Measurements from ENCODE around the gene SSR2. TPM values are rescaled to one million over a fixed set of nuclear protein-coding genes. Genes with fewer than 3 reads are reported as not detected.
A peak's percentile ranks its signal among the peaks of the same experiment; 100 is the strongest.

Gene SSR2
- total and polyA plus RNA-seq, 2 donors from 2014 or later, result 175 to 300 TPM

DNA sequence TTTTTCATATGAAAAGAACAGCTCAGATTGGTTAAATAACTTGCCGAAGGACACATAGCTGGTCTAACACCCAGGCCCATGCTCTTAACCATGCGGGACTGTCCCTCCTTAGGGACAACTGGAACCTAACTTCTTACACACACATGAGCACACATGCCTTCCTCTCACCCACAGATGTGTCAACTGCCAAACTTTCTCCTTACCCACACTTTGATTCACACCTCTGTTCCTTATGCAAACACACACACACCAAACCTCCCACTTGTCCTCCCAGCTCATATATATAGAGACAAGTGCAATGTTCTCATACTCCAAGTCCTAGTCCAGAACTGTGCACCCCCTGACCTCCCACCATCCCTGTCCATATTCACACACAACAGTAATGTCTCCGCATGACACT lies 44.5 kb upstream of the SSR2 start:
- FAIRE-seq (no peak), DNase-seq (no peak)
- H3K36me3 ChIP-seq (ENCODE audit: control insufficient read depth in 2 of 3, insufficient read depth in 3 of 3, low read length in 3 of 3), result no peaks in the 10 kb centered on the region
- TF ChIP-seq, protein P1, sequence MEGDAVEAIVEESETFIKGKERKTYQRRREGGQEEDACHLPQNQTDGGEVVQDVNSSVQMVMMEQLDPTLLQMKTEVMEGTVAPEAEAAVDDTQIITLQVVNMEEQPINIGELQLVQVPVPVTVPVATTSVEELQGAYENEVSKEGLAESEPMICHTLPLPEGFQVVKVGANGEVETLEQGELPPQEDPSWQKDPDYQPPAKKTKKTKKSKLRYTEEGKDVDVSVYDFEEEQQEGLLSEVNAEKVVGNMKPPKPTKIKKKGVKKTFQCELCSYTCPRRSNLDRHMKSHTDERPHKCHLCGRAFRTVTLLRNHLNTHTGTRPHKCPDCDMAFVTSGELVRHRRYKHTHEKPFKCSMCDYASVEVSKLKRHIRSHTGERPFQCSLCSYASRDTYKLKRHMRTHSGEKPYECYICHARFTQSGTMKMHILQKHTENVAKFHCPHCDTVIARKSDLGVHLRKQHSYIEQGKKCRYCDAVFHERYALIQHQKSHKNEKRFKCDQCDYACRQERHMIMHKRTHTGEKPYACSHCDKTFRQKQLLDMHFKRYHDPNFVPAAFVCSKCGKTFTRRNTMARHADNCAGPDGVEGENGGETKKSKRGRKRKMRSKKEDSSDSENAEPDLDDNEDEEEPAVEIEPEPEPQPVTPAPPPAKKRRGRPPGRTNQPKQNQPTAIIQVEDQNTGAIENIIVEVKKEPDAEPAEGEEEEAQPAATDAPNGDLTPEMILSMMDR (IDR thresholded peaks at IDR 0.05; ENCODE audit: borderline replicate concordance, extremely low read depth, insufficient read depth), result no peak
- no peak overlapping the region for H3K4me3 ChIP-seq (ENCODE audit: low read length in 3 of 3)
- H3K9me3 ChIP-seq (ENCODE audit: control insufficient read depth in 2 of 3, insufficient read depth in 1 of 3, low read length in 3 of 3), result no peaks in the 10 kb centered on the region
- H3K9ac ChIP-seq (ENCODE audit: low read length in 3 of 3), result no peak overlapping the region
- intact Hi-C loops (cut with DNase I), result no loop called here
- peaks cover 0 to 4% (median 0%) of the 10 kb centered on the region in 3 donors for H3K4me1 ChIP-seq (ENCODE audit: control insufficient read depth in 2 of 3, insufficient read depth in 2 of 3, low read depth in 1 of 3, low read length in 3 of 3)
- no peak overlapping the region for H3K27ac ChIP-seq (ENCODE audit: low read depth in 2 of 2, low read length in 2 of 2)
- H3K27me3 ChIP-seq (ENCODE audit: control insufficient read depth, insufficient read depth, low read length), result no peaks in the 10 kb centered on the region

DNA sequence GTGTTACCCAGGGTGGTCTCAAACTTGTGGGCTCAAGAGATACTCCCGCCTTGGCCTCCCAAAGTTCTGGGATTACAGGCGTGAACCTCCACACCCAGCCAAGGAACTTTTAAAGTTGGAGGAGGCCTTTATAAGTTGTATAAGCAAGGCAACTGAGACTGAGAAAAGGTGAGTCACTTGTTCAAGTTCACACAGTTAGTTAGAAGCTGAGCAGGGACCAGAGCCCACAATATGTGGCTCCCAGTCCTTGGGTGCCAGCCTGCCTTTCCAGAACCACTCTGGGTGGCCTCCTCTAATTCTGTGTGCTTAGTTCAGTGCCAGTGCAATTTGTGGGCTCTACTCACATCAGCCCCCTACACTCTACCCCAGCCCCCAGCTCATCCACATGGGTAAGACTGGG lies 43.9 kb upstream of the SSR2 start:
- TF ChIP-seq, protein P1 (IDR thresholded peaks at IDR 0.05; ENCODE audit: borderline replicate concordance, extremely low read depth, insufficient read depth), result no peak
- no peak for DNase-seq
- no peak overlapping the region for H3K9ac ChIP-seq (ENCODE audit: low read length in 3 of 3)
- no peak overlapping the region for H3K27ac ChIP-seq (ENCODE audit: low read depth in 2 of 2, low read length in 2 of 2)
- H3K4me1 ChIP-seq (ENCODE audit: control insufficient read depth in 2 of 3, insufficient read depth in 2 of 3, low read depth in 1 of 3, low read length in 3 of 3), result peaks cover 0 to 4% (median 0%) of the 10 kb centered on the region in 3 donors
- H3K9me3 ChIP-seq (ENCODE audit: control insufficient read depth in 2 of 3, insufficient read depth in 1 of 3, low read length in 3 of 3), result no peaks in the 10 kb centered on the region
- no peaks in the 10 kb centered on the region for H3K36me3 ChIP-seq (ENCODE audit: control insufficient read depth in 2 of 3, insufficient read depth in 3 of 3, low read length in 3 of 3)
- H3K27me3 ChIP-seq (ENCODE audit: control insufficient read depth, insufficient read depth, low read length), result no peaks in the 10 kb centered on the region
- H3K4me3 ChIP-seq (ENCODE audit: low read length in 3 of 3), result no peak overlapping the region
- no peak for FAIRE-seq
- intact Hi-C loops (cut with DNase I), result no loop called here

DNA sequence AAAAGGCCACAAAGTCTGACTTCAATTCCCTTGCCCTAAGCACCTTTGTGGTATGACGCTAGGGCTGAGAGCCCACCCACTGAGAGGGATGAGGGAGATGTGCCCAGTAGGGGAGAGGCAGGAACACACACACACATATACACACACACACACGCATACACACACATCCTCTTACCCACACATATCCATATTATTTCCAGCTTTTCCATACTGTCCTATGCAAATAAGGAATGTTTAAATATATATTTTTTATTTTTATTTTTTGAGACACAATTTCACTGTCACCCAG lies 43.2 kb upstream of the SSR2 start:
- H3K9ac ChIP-seq (ENCODE audit: low read length in 3 of 3), result no peak overlapping the region
- FAIRE-seq (no peak), DNase-seq (no peak)
- no peak overlapping the region for H3K4me3 ChIP-seq (ENCODE audit: low read length in 3 of 3)
- H3K27ac ChIP-seq (ENCODE audit: low read depth in 2 of 2, low read length in 2 of 2), result no peak overlapping the region
- intact Hi-C loops (cut with DNase I), result no loop called here
- no peaks in the 10 kb centered on the region for H3K27me3 ChIP-seq (ENCODE audit: control insufficient read depth, insufficient read depth, low read length)
- no peaks in the 10 kb centered on the region for H3K36me3 ChIP-seq (ENCODE audit: control insufficient read depth in 2 of 3, insufficient read depth in 3 of 3, low read length in 3 of 3)
- peaks cover 0 to 4% (median 0%) of the 10 kb centered on the region in 3 donors for H3K4me1 ChIP-seq (ENCODE audit: control insufficient read depth in 2 of 3, insufficient read depth in 2 of 3, low read depth in 1 of 3, low read length in 3 of 3)
- TF ChIP-seq, protein P1 (IDR thresholded peaks at IDR 0.05; ENCODE audit: borderline replicate concordance, extremely low read depth, insufficient read depth), result no peak
- H3K9me3 ChIP-seq (ENCODE audit: control insufficient read depth in 2 of 3, insufficient read depth in 1 of 3, low read length in 3 of 3), result no peaks in the 10 kb centered on the region

DNA sequence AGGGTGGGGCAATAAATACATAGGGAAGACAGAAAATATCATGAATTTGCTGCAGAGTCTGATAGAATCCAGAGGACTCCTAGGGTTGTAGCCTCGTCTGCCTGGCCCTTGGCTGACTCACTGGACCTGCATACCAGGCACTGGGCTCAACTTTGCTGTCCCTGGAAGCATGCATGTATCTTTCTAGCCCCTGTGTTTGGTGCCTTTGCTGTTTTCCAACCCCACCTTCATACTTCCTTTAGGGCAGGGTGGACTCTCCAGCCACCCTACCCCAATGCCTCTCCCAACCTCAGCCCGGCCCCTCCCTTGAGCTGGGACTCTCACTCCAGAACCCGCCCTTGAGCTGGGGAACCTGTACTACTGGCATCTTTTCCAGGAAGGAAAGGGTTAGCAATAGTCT lies 41.4 kb upstream of the SSR2 start:
- TF ChIP-seq, protein P1 (IDR thresholded peaks at IDR 0.05; ENCODE audit: borderline replicate concordance, extremely low read depth, insufficient read depth), result no peak
- DNase-seq (no peak), FAIRE-seq (no peak)
- Histone ChIP-seq H3K4me3 (ENCODE audit: low read length in 3 of 3) (peak overlapping the region in 1 of 3 donors; percentile 75), H3K4me1 (ENCODE audit: control insufficient read depth in 2 of 3, insufficient read depth in 2 of 3, low read depth in 1 of 3, low read length in 3 of 3) (peaks cover 0 to 4% (median 0%) of the 10 kb centered on the region in 3 donors), H3K27me3 (ENCODE audit: control insufficient read depth, insufficient read depth, low read length) (no peaks in the 10 kb centered on the region), H3K27ac (ENCODE audit: low read depth in 2 of 2, low read length in 2 of 2) (no peak overlapping the region), H3K36me3 (ENCODE audit: control insufficient read depth in 2 of 3, insufficient read depth in 3 of 3, low read length in 3 of 3) (no peaks in the 10 kb centered on the region), H3K9me3 (ENCODE audit: control insufficient read depth in 2 of 3, insufficient read depth in 1 of 3, low read length in 3 of 3) (no peaks in the 10 kb centered on the region), H3K9ac (ENCODE audit: low read length in 3 of 3) (peak overlapping the region in 1 of 3 donors; percentile 26)
- intact Hi-C loops (cut with DNase I), result no loop called here

All from kidney (tissue), 14 donors.